Activated naive CD8-positive, alpha-beta T cell treated with anti-CD3 and anti-CD28 coated beads, Interleukin-2, amount 10 ng/mL, durations not matched to agents 7 days and 5 days (primary cell): ENCODE data around the gene CIITA. TPM values are rescaled to one million over a fixed set of nuclear protein-coding genes. Genes with fewer than 3 reads are reported as not detected.
"Not testable (repeated sequence)": the region's sequence is repeated elsewhere in the genome, so short reads cannot be mapped to it uniquely, and the experiment has no call there.

Source experiments
- ATAC-seq: fragments of 150-1000 bp; cut with Tn5 transposase; one replicate; pipeline ENCODE4 v1.10.0; 2021; ENCODE audit warnings: low read depth, moderate library complexity
- POLR2A ChIA-PET: fragments of 350-600 bp; sonication (Branson Sonifier 250); formaldehyde crosslinking; loops from one replicate; lab custom pipeline; 2021; ENCODE audit warnings: antibody characterized with exemption; lab: Charles Lee
- DNase-seq: peaks from one replicate; pipeline ENCODE4 v3.0.0; 2021
- H3K27ac Mint-ChIP-seq: one replicate; pipeline ENCODE4 v1.8.0; 2022; ENCODE audit warnings: mild to moderate bottlenecking, mixed read lengths
- H3K27me3 Mint-ChIP-seq: one replicate; pipeline ENCODE4 v1.8.0; 2022; ENCODE audit warnings: mild to moderate bottlenecking, moderate library complexity, mixed read lengths
- H3K36me3 Mint-ChIP-seq: one replicate; pipeline ENCODE4 v1.8.0; 2021; ENCODE audit warnings: mild to moderate bottlenecking, mixed read lengths
- H3K4me1 Mint-ChIP-seq: one replicate; pipeline ENCODE4 v1.8.0; 2021; ENCODE audit warnings: mixed read lengths
- H3K4me3 Mint-ChIP-seq: one replicate; pipeline ENCODE4 v1.8.0; 2022; ENCODE audit warnings: mild to moderate bottlenecking, moderate library complexity, mixed read lengths
- H3K9me3 Mint-ChIP-seq: one replicate; pipeline ENCODE4 v1.8.0; 2021; ENCODE audit warnings: mixed read lengths
- total RNA-seq, 2 experiments: library from RNA; stranded (reverse); gene quantifications; one replicate each; pipeline ENCODE4 v1.2.3, GENCODE V29; 2021

Gene CIITA
- total RNA-seq, 2 experiments from 2014 or later, result 12.6 to 13.1 TPM

- ATAC-seq (no peak), DNase-seq (no peak)
- no peaks in the 10 kb centered on the region for H3K27me3 Mint-ChIP-seq
- H3K27ac Mint-ChIP-seq, result peak overlapping the region; percentile 82
- peaks cover 66% of the 10 kb centered on the region for H3K4me1 Mint-ChIP-seq
- POLR2A ChIA-PET, result interaction anchor here (0.9 to 1.4 kb wide), 2 partner anchors 9 to 196 kb away, joined by 3 read pairs; partner anchors contain the start of gene NUBP1
- peaks cover 8% of the 10 kb centered on the region for H3K36me3 Mint-ChIP-seq
- H3K4me3 Mint-ChIP-seq, result peak overlapping the region; percentile 92
- H3K9me3 Mint-ChIP-seq, result no peaks in the 10 kb centered on the region
These were observed 63.6 kb downstream of the CIITA start for GRCh38 chr16:10940501-10941079.

GRCh38 chr16:10941127-10941933, 64.3 kb downstream of the CIITA start:
- DNase-seq, result peak; percentile 48
- POLR2A ChIA-PET, result interaction anchor here (0.9 to 1.4 kb wide), 2 partner anchors 10 to 197 kb away, joined by 3 read pairs; partner anchors contain the start of gene NUBP1
- Mint-ChIP-seq H3K36me3 (peaks cover 6% of the 10 kb centered on the region), H3K27me3 (no peaks in the 10 kb centered on the region), H3K9me3 (no peaks in the 10 kb centered on the region), H3K27ac (peak overlapping the region; percentile 82), H3K4me1 (peaks cover 69% of the 10 kb centered on the region), H3K4me3 (peak overlapping the region; percentile 92)
- ATAC-seq, result no peak

- H3K9me3 Mint-ChIP-seq, H3K27ac Mint-ChIP-seq, DNase-seq, H3K36me3 Mint-ChIP-seq, H3K27me3 Mint-ChIP-seq: not testable (repeated sequence)
- peak overlapping the region; percentile 92 for H3K4me3 Mint-ChIP-seq
- POLR2A ChIA-PET, result interaction anchor here (0.6 to 1.0 kb wide), 5 partner anchors 61 to 1850 kb away, joined by 3 to 6 read pairs (median 4); partner anchors contain the start of genes HAPSTR1, NUBP1 and SOCS1
- peak; percentile 9 for ATAC-seq
- peaks cover 66% of the 10 kb centered on the region for H3K4me1 Mint-ChIP-seq
These were observed 64.9 kb downstream of the CIITA start for GRCh38 chr16:10941935-10942351.

GRCh38 chr16:10942352-10943063, 65.5 kb downstream of the CIITA start, which contains the start of gene DEXI:
Gene DEXI, minus strand, starts transcription at chr16:10942468. Its CDS starts 463 bp downstream, at chr16:10942005.
- Mint-ChIP-seq H3K27me3 (no peaks in the 10 kb centered on the region), H3K4me3 (peak within 1 kb of the TSS; percentile 92), H3K27ac (peak within 1 kb of the TSS; percentile 82), H3K9me3 (no peaks in the 10 kb centered on the region), H3K4me1 (peaks cover 63% of the 10 kb centered on the region), H3K36me3 (peaks cover 6% of the 10 kb centered on the region)
- POLR2A ChIA-PET, result interaction anchor here (0.6 to 1.0 kb wide), 5 partner anchors 61 to 1851 kb away, joined by 3 to 6 read pairs (median 4); partner anchors contain the start of genes HAPSTR1, NUBP1 and SOCS1
- ATAC-seq, result peak; percentile 83
- DNase-seq, result peak; percentile 98

- Mint-ChIP-seq H3K36me3 (peaks cover 6% of the 10 kb centered on the region), H3K4me1 (peaks cover 58% of the 10 kb centered on the region), H3K4me3 (peak overlapping the region; percentile 76), H3K27me3 (no peaks in the 10 kb centered on the region), H3K27ac (no peak overlapping the region), H3K9me3 (no peaks in the 10 kb centered on the region)
- DNase-seq (no peak), ATAC-seq (no peak)
- POLR2A ChIA-PET, result no interaction called here
These were observed 66.0 kb downstream of the CIITA start for GRCh38 chr16:10943064-10943353.

- peaks cover 3% of the 10 kb centered on the region for H3K36me3 Mint-ChIP-seq
- H3K27me3 Mint-ChIP-seq, result no peaks in the 10 kb centered on the region
- peak within 1 kb of the TSS; percentile 80 for H3K4me3 Mint-ChIP-seq
- DNase-seq, result peak; percentile 98
- H3K4me1 Mint-ChIP-seq, result peaks cover 52% of the 10 kb centered on the region
- POLR2A ChIA-PET, result interaction anchor here (0.7 to 2.0 kb wide), 4 partner anchors 10 to 311 kb away, joined by 3 to 8 read pairs (median 6); partner anchors contain the start of genes NUBP1 and SOCS1
- peak within 1 kb of the TSS; percentile 87 for H3K27ac Mint-ChIP-seq
- no peaks in the 10 kb centered on the region for H3K9me3 Mint-ChIP-seq
- ATAC-seq, result peak; percentile 68
These were observed 67.5 kb downstream of the CIITA start, which contains the start of gene CLEC16A for GRCh38 chr16:10944249-10945064. Gene CLEC16A, plus strand, starts transcription at chr16:10944564. Its CDS starts 154 bp downstream, at chr16:10944718.

- Mint-ChIP-seq H3K4me1 (peaks cover 51% of the 10 kb centered on the region), H3K4me3 (peak overlapping the region; percentile 80), H3K27me3 (no peaks in the 10 kb centered on the region), H3K27ac (peak overlapping the region; percentile 87), H3K9me3 (no peaks in the 10 kb centered on the region), H3K36me3 (no peaks in the 10 kb centered on the region)
- no peak for ATAC-seq
- POLR2A ChIA-PET, result interaction anchor here (0.5 to 2.0 kb wide), 6 partner anchors 9 to 401 kb away, joined by 3 to 8 read pairs (median 4); partner anchors contain the start of genes NUBP1 and SOCS1
- DNase-seq, result no peak
These were observed 68.2 kb downstream of the CIITA start for GRCh38 chr16:10945065-10945787.

GRCh38 chr16:10946308-10946707, 69.3 kb downstream of the CIITA start:
- no peak overlapping the region for H3K27ac Mint-ChIP-seq
- no peaks in the 10 kb centered on the region for H3K9me3 Mint-ChIP-seq
- ATAC-seq, result no peak
- peak overlapping the region; percentile 80 for H3K4me3 Mint-ChIP-seq
- no peaks in the 10 kb centered on the region for H3K27me3 Mint-ChIP-seq
- H3K4me1 Mint-ChIP-seq, result peaks cover 43% of the 10 kb centered on the region
- POLR2A ChIA-PET, result no interaction called here
- H3K36me3 Mint-ChIP-seq, result no peaks in the 10 kb centered on the region
- no peak for DNase-seq

- H3K4me3 Mint-ChIP-seq, result no peak overlapping the region
- ATAC-seq (no peak), DNase-seq (no peak)
- no peak overlapping the region for H3K27ac Mint-ChIP-seq
- no peaks in the 10 kb centered on the region for H3K9me3 Mint-ChIP-seq
- no peaks in the 10 kb centered on the region for H3K27me3 Mint-ChIP-seq
- H3K4me1 Mint-ChIP-seq, result peaks cover 43% of the 10 kb centered on the region
- POLR2A ChIA-PET, result interaction anchor here (1.3 kb wide), 1 partner anchor 308 kb away, joined by 3 read pairs; the partner anchor contains the start of gene SOCS1
- H3K36me3 Mint-ChIP-seq, result no peaks in the 10 kb centered on the region
These were observed 70.3 kb downstream of the CIITA start for GRCh38 chr16:10947211-10947787.

- POLR2A ChIA-PET, result interaction anchor here (1.1 kb wide), 1 partner anchor 305 kb away, joined by 3 read pairs; no protein-coding TSS in a partner anchor
- ATAC-seq, result peak; percentile 85
- DNase-seq, result no peak
- Mint-ChIP-seq H3K4me1 (peaks cover 40% of the 10 kb centered on the region), H3K27ac (peak overlapping the region; percentile 74), H3K9me3 (no peaks in the 10 kb centered on the region), H3K4me3 (peak overlapping the region; percentile 55), H3K27me3 (no peaks in the 10 kb centered on the region), H3K36me3 (no peaks in the 10 kb centered on the region)
These were observed 72.5 kb downstream of the CIITA start for GRCh38 chr16:10949424-10949970.

- POLR2A ChIA-PET, result interaction anchor here (1.1 kb wide), 1 partner anchor 304 kb away, joined by 3 read pairs; no protein-coding TSS in a partner anchor
- no peak for DNase-seq
- Mint-ChIP-seq H3K4me1 (peaks cover 46% of the 10 kb centered on the region), H3K27me3 (no peaks in the 10 kb centered on the region), H3K36me3 (no peaks in the 10 kb centered on the region), H3K27ac (no peak overlapping the region), H3K4me3 (no peak overlapping the region), H3K9me3 (no peaks in the 10 kb centered on the region)
- ATAC-seq, result no peak
These were observed 73.4 kb downstream of the CIITA start for GRCh38 chr16:10950393-10950792.
